Measurements from ENCODE around the gene SUN5.
"Not testable (repeated sequence)": the region's sequence is repeated elsewhere in the genome, so short reads cannot be mapped to it uniquely, and the experiment has no call there.

SUN5 gene

GRCh38 chr20:32975121-32975520, 29.1 kb downstream of the SUN5 start:
- ATAC-seq: not testable (repeated sequence)

GRCh38 chr20:32974204-32975064, 29.8 kb downstream of the SUN5 start:
- not testable (repeated sequence) for ATAC-seq

GRCh38 chr20:32973077-32973717, 31.0 kb downstream of the SUN5 start:
- ATAC-seq: no peak

GRCh38 chr20:32972181-32973076, 31.8 kb downstream of the SUN5 start:
- ATAC-seq: peak; percentile 88 to 89

- ATAC-seq: no peak
Measured at GRCh38 chr20:32971703-32972161, 32.5 kb downstream of the SUN5 start.

- ATAC-seq: no peak
Measured at GRCh38 chr20:32970973-32971300, 33.3 kb downstream of the SUN5 start.

- no peak for ATAC-seq
Measured at GRCh38 chr20:32970115-32970972, 33.9 kb downstream of the SUN5 start.

GRCh38 chr20:32969356-32970114, 34.7 kb downstream of the SUN5 start:
- no peak for ATAC-seq

- ATAC-seq: peak; percentile 21 to 39
Measured at GRCh38 chr20:32968478-32969241, 35.6 kb downstream of the SUN5 start.

GRCh38 chr20:32967961-32968457, 36.2 kb downstream of the SUN5 start:
- ATAC-seq: peak; percentile 3 to 12

- peak; percentile 55 to 58 for ATAC-seq
Measured at GRCh38 chr20:32966881-32967781, 37.1 kb downstream of the SUN5 start.

- no peak for ATAC-seq
Measured at GRCh38 chr20:32966382-32966781, 37.9 kb downstream of the SUN5 start.

- no peak for ATAC-seq
Measured at GRCh38 chr20:32965581-32966373, 38.5 kb downstream of the SUN5 start.

GRCh38 chr20:32965115-32965514, 39.1 kb downstream of the SUN5 start:
- no peak for ATAC-seq

- ATAC-seq: no peak
Measured at GRCh38 chr20:32964575-32964974, 39.7 kb downstream of the SUN5 start.

- ATAC-seq: no peak
Measured at GRCh38 chr20:32963176-32963575, 41.1 kb downstream of the SUN5 start.

- ATAC-seq: not testable (repeated sequence)
Measured at GRCh38 chr20:32962646-32963045, 41.6 kb downstream of the SUN5 start.

GRCh38 chr20:32962053-32962452, 42.2 kb downstream of the SUN5 start:
- no peak for ATAC-seq
